GM23248 (cell line): Measurements from ENCODE around the gene LAMA1. TPM values are rescaled to one million over a fixed set of nuclear protein-coding genes. Genes with fewer than 3 reads are reported as not detected.

Experiments
- DNase-seq: peaks from one replicate; pipeline ENCODE4 v3.0.0-alpha.2; 2015
- H2AFZ ChIP-seq: fragments of 200-600 bp; sonication (generic); 2 replicates; pipeline ENCODE4 v1.6.1; 2016; ENCODE audit warnings: antibody characterized with exemption
- H3F3A ChIP-seq: fragments of 200-600 bp; sonication (generic); 2 replicates; pipeline ENCODE4 v1.6.1; 2016; ENCODE audit warnings: mild to moderate bottlenecking, antibody characterized with exemption, mixed run types; ENCODE audit not compliant: insufficient read depth
- H3K27ac ChIP-seq: fragments of 200-600 bp; sonication (generic); 2 replicates; pipeline ENCODE4 v1.5.1; 2016; ENCODE audit warnings: mild to moderate bottlenecking
- H3K27me3 ChIP-seq: fragments of 200-600 bp; sonication (generic); replicated peaks from 2 replicates; pipeline ENCODE4 v1.6.1; 2016; ENCODE audit warnings: mild to moderate bottlenecking; ENCODE audit not compliant: insufficient read depth
- H3K36me3 ChIP-seq: fragments of 200-600 bp; sonication (generic); 2 replicates; pipeline ENCODE4 v1.6.1; 2016; ENCODE audit warnings: low read depth, mild to moderate bottlenecking
- H3K4me1 ChIP-seq: fragments of 200-600 bp; sonication (generic); 2 replicates; pipeline ENCODE4 v1.6.1; 2016; ENCODE audit warnings: mild to moderate bottlenecking; ENCODE audit not compliant: insufficient read depth
- H3K4me2 ChIP-seq: fragments of 200-600 bp; sonication (generic); one replicate; pipeline ENCODE4 v1.6.1; 2016; ENCODE audit warnings: mild to moderate bottlenecking; ENCODE audit not compliant: unreplicated experiment
- H3K4me3 ChIP-seq: fragments of 200-600 bp; sonication (generic); 2 replicates; pipeline ENCODE4 v1.5.1; 2016; ENCODE audit warnings: mild to moderate bottlenecking
- H3K79me2 ChIP-seq: fragments of 200-600 bp; sonication (generic); 2 replicates; pipeline ENCODE4 v1.6.1; 2016; ENCODE audit warnings: mild to moderate bottlenecking; ENCODE audit not compliant: insufficient read depth
- H3K9ac ChIP-seq: fragments of 200-600 bp; sonication (generic); 2 replicates; pipeline ENCODE4 v1.6.1; 2016; ENCODE audit warnings: mild to moderate bottlenecking
- H3K9me2 ChIP-seq: fragments of 200-600 bp; sonication (generic); 2 replicates; pipeline ENCODE4 v1.6.1; 2016; ENCODE audit warnings: mixed run types, mild to moderate bottlenecking, moderate library complexity; ENCODE audit not compliant: insufficient read depth
- H3K9me3 ChIP-seq: fragments of 200-600 bp; sonication (generic); one replicate; pipeline ENCODE4 v1.6.1; 2017; ENCODE audit warnings: low read depth
- H4K20me1 ChIP-seq: fragments of 200-600 bp; sonication (generic); 2 replicates; pipeline ENCODE4 v1.6.0; 2016; ENCODE audit not compliant: insufficient read depth
- EZH2 ChIP-seq: fragments of 200-600 bp; sonication (generic); IDR thresholded peaks from 2 replicates; pipeline ENCODE4 v1.6.1; 2018; ENCODE audit warnings: antibody characterized with exemption, mild to moderate bottlenecking; ENCODE audit not compliant: insufficient read depth, poor library complexity, severe bottlenecking
- EZH2phosphoT487 ChIP-seq: fragments of 200-600 bp; sonication (generic); IDR thresholded peaks from 2 replicates; pipeline ENCODE4 v1.6.1; 2018; ENCODE audit warnings: antibody characterized with exemption, moderate library complexity, mild to moderate bottlenecking, low read depth; ENCODE audit not compliant: insufficient read depth
- WGBS, 2 experiments: methylation state at CpG; one replicate each; pipeline ENCODE4 v1.1.6; 2015 to 2017; ENCODE audit warnings: low lambda C conversion rate in 2 of 2, low coverage in 1 of 2; ENCODE audit errors: missing lambda C conversion rate in 2 of 2; 5-methylcytosine and 5-hydroxymethylcytosine counted together
- in situ Hi-C: fragments of 300-500 bp; cut with MboI; formaldehyde crosslinking; loops from 2 replicates; pipeline ENCODE4 v1.15.0; 2020
- polyA plus RNA-seq: library from polyadenylated mRNA; unstranded; fragments of >200 nt; fragmentation: Nextera tagmentation; extraction: Ambion mirVana; gene quantifications from 2 replicates; pipeline ENCODE4 v1.2.1, GENCODE V29; 2016
- total RNA-seq: library from RNA; depleted of rRNA; stranded (reverse); fragments of >200 nt; shearing (Covaris generic); gene quantifications from 2 replicates; pipeline ENCODE4 v1.2.3, GENCODE V29; 2014

LAMA1 gene
- total and polyA plus RNA-seq, 2 experiments from 2014 or later, result 3.1 to 5.4 TPM

- H3K27ac ChIP-seq, result no peak overlapping the region
- H3F3A ChIP-seq, result no peaks in the 10 kb centered on the region
- in situ Hi-C loops, result loop anchor here (10.0 kb wide), 1 partner anchor 245 kb away; no protein-coding TSS in a partner anchor
- H4K20me1 ChIP-seq, result no peaks in the 10 kb centered on the region
- H3K27me3 ChIP-seq, result peaks cover under 1% of the 10 kb centered on the region; the same call in 1 of the 2 replicates
- no peak overlapping the region for H3K9ac ChIP-seq
- DNase-seq, result no peak
- H3K4me3 ChIP-seq, result no peak overlapping the region
- H3K4me1 ChIP-seq, result no peaks in the 10 kb centered on the region
- no peaks in the 10 kb centered on the region for H3K36me3 ChIP-seq
- WGBS, 2 experiments, result 81 to 82% methylated on average over 23 to 44 of the region's 45 CpGs
- H3K79me2 ChIP-seq, result no peaks in the 10 kb centered on the region
- no peaks in the 10 kb centered on the region for H3K9me3 ChIP-seq
- H2AFZ ChIP-seq, result no peak overlapping the region
- H3K4me2 ChIP-seq, result no peak overlapping the region
- TF ChIP-seq EZH2phosphoT487 (no peak), EZH2 (no peak)
- no peaks in the 10 kb centered on the region for H3K9me2 ChIP-seq
Measured at GRCh38 chr18:6929370-6930102, 188.1 kb downstream of the LAMA1 start.

DNA sequence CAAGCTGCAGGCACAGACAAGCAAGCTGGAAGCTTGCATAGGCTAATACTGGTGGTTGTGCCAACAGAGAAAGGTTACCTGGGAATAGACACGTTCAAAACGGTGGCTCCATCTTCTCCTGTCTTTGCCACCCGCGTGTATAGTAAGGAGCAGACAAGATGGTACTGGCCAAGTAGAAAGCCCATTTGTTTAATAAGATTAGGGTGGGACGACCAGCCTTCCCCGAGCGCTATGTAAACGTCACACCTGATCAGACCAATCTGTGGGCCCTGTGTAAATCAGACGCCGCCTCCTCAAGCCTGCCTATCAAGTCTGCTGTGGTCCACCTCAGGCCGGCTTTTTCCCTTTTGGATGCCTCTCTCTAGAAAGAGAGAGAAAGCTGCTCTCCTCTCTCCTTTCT is 189.2 kb downstream of the LAMA1 start:
- Histone ChIP-seq H3K9me3 (no peaks in the 10 kb centered on the region), H3K9ac (no peak overlapping the region), H2AFZ (no peak overlapping the region), H3K4me1 (no peaks in the 10 kb centered on the region), H3K27me3 (no peaks in the 10 kb centered on the region), H3K9me2 (no peaks in the 10 kb centered on the region), H3K4me3 (no peak overlapping the region), H4K20me1 (no peaks in the 10 kb centered on the region), H3K36me3 (no peaks in the 10 kb centered on the region), H3K27ac (no peak overlapping the region), H3F3A (no peaks in the 10 kb centered on the region), H3K79me2 (no peaks in the 10 kb centered on the region), H3K4me2 (no peak overlapping the region)
- no peak for TF ChIP-seq EZH2
- TF ChIP-seq EZH2phosphoT487, result no peak
- DNase-seq, result no peak
- WGBS, 2 experiments, result 70 to 75% methylated on average over 11 of the region's 11 CpGs
- in situ Hi-C loops, result loop anchor here (10.0 kb wide), 1 partner anchor 246 kb away; no protein-coding TSS in a partner anchor

GRCh38 chr18:6927153-6927552 is 190.4 kb downstream of the LAMA1 start:
- no peaks in the 10 kb centered on the region for H3K36me3 ChIP-seq
- in situ Hi-C loops, result loop anchor here (10.0 kb wide), 1 partner anchor 248 kb away; no protein-coding TSS in a partner anchor
- no peak overlapping the region for H3K4me2 ChIP-seq
- no peak overlapping the region for H3K4me3 ChIP-seq
- H3K79me2 ChIP-seq, result no peaks in the 10 kb centered on the region
- no peaks in the 10 kb centered on the region for H3K4me1 ChIP-seq
- H3K9me2 ChIP-seq, result no peaks in the 10 kb centered on the region
- no peaks in the 10 kb centered on the region for H3F3A ChIP-seq
- no peak overlapping the region for H2AFZ ChIP-seq
- TF ChIP-seq EZH2, result no peak
- TF ChIP-seq EZH2phosphoT487, result no peak
- H3K9ac ChIP-seq, result no peak overlapping the region
- no peaks in the 10 kb centered on the region for H3K27me3 ChIP-seq
- H3K9me3 ChIP-seq, result no peaks in the 10 kb centered on the region
- H4K20me1 ChIP-seq, result no peaks in the 10 kb centered on the region
- H3K27ac ChIP-seq, result no peak overlapping the region
- DNase-seq, result no peak
- 73% methylated on average over 2 of the region's 2 CpGs for WGBS, 2 experiments

GRCh38 chr18:6923220-6923619 is 194.4 kb downstream of the LAMA1 start:
- Histone ChIP-seq H3K79me2 (no peaks in the 10 kb centered on the region), H3K36me3 (no peaks in the 10 kb centered on the region), H3K4me1 (no peaks in the 10 kb centered on the region), H3K9ac (no peak overlapping the region), H3K9me3 (no peaks in the 10 kb centered on the region), H3K27me3 (no peaks in the 10 kb centered on the region), H4K20me1 (no peaks in the 10 kb centered on the region), H3F3A (no peaks in the 10 kb centered on the region), H3K27ac (no peak overlapping the region), H3K4me2 (no peak overlapping the region), H3K4me3 (no peak overlapping the region), H2AFZ (no peak overlapping the region), H3K9me2 (no peaks in the 10 kb centered on the region)
- in situ Hi-C loops, result loop anchor here (10.0 kb wide), 1 partner anchor 252 kb away; no protein-coding TSS in a partner anchor
- no peak for TF ChIP-seq EZH2phosphoT487
- TF ChIP-seq EZH2, result no peak
- no peak for DNase-seq
- WGBS, 2 experiments, result 83 to 87% methylated on average over 1 of the region's 1 CpG
